Fibroblast of skin of left quadriceps (primary cell): ENCODE results near the gene RBKS.
"Not testable (repeated sequence)": the region's sequence is repeated elsewhere in the genome, so short reads cannot be mapped to it uniquely, and the experiment has no call there.

ENCODE experiments used
- DNase-seq, 2 experiments: peaks; one replicate each; pipeline ENCODE4 v3.0.0-alpha.2; 2013; ENCODE audit warnings: low read depth in 2 of 2

RBKS gene

GRCh38 chr2:27873091-27873490 lies 17.1 kb downstream of the RBKS start:
- no peak for DNase-seq

DNA sequence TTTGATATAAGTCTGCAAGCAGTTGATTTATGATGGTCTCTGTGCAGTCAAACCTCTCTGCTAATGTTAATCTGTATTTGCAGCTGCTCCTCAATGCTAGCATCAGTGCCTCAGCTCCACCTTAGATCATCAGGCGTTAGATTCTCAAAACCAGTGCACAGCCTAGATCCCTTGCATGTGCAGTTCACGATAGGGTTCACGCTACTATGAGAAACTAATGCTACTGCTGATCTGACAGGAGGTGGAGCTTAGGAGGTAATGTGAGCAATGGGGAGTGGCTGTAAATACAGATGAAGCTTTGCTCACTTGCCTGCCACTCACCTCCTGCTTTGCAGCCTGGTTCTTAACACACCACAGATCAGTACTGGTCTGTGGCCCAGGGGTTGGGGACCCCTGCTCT lies 18.4 kb downstream of the RBKS start:
- no peak for DNase-seq

- DNase-seq = no peak
Measured at GRCh38 chr2:27870724-27871123, 19.5 kb downstream of the RBKS start.

- DNase-seq = no peak
Measured at GRCh38 chr2:27869763-27870162, 20.4 kb downstream of the RBKS start.

GRCh38 chr2:27866237-27866636 lies 23.9 kb downstream of the RBKS start:
- DNase-seq = no peak

- DNase-seq = not testable (repeated sequence)
Measured at GRCh38 chr2:27863955-27864354, 26.2 kb downstream of the RBKS start.

- DNase-seq = no peak
Measured at GRCh38 chr2:27863146-27863545, 27.0 kb downstream of the RBKS start.

DNA sequence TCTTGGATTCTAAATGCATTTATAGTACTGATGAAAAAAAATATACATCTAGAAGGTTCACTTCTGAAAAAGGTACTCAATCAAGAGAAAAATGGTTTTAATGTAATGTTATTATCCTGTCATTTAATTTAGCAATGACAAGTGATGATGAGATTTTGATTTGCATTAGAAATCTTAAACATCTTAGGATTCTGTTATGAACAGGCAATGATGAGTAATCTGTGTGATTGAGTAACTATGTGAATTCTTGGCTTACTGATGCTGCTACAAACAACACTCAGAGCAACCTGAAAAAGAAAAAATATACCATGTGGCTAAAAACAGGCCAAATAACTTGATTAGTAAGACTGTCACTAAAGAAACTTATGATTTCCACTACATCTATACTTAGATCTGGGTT lies 30.1 kb downstream of the RBKS start:
- peak; percentile 64 to 66 for DNase-seq

GRCh38 chr2:27857417-27858172 lies 32.6 kb downstream of the RBKS start:
- no peak for DNase-seq

GRCh38 chr2:27856956-27857355 lies 33.2 kb downstream of the RBKS start:
- no peak for DNase-seq

- no peak for DNase-seq
Measured at GRCh38 chr2:27856386-27856785, 33.8 kb downstream of the RBKS start.

DNA sequence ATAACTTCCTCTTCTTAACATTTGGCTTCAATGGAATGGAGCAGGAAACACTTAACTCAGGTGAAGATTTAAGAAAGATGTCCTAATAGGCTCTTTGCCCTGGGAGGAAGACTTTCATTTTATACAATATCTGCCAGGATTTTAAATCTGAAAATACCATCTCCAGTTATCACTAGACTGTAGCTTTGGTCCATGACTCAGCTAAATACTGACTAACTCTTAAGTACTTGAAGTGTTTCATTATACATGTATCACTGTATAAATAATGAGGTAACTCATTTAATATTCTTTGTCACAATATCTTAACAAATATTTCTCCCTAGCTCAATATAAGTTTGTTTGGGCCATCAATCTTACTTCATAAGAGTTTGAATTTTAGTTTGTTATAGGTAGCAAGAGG lies 34.7 kb downstream of the RBKS start:
- peak in 1 of 2 experiments; percentile 27 for DNase-seq

GRCh38 chr2:27854229-27854862 lies 35.8 kb downstream of the RBKS start:
- no peak for DNase-seq

DNA sequence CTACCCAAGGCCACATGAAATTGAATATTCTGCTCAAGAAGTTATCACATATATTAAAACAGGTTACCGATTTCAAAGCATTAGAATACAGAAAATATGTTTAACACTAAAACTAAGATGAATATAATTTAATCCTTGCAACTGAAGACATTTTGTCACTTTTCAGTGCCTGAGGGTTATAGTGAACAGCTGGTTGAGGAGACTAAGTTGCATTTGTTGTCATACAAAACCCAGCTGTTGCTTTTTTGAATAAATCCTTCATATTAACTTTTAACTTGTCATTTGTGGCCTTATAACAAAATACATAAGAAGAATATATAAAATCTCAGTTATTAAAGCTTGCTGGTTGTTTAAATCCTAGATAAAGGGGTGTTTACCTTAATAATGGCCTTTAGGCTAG lies 37.5 kb downstream of the RBKS start:
- no peak for DNase-seq

GRCh38 chr2:27849558-27850205 lies 40.5 kb downstream of the RBKS start:
- DNase-seq = no peak

GRCh38 chr2:27847333-27847732 lies 42.9 kb downstream of the RBKS start:
- no peak for DNase-seq

GRCh38 chr2:27844821-27845255 lies 45.3 kb downstream of the RBKS start:
- no peak for DNase-seq

DNA sequence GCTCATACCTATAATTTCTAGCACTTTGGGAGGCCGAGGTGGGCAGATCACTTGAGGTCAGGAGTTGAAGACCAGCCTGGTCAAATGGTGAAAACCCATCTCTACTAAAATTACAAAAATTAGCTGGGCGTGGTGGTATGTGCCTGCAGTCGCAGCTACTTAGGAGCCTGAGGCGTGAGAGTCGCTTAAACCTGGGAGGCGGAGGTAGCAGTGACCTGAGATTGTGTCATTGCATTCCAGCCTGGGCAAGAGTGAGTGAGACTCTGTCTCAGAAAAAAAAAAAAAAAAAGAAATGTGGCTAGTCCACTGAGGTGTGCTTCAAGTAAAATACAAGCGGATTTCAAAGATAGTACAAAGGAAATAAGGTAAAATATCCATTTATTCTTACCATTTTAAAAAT lies 46.2 kb downstream of the RBKS start:
- no peak for DNase-seq

DNA sequence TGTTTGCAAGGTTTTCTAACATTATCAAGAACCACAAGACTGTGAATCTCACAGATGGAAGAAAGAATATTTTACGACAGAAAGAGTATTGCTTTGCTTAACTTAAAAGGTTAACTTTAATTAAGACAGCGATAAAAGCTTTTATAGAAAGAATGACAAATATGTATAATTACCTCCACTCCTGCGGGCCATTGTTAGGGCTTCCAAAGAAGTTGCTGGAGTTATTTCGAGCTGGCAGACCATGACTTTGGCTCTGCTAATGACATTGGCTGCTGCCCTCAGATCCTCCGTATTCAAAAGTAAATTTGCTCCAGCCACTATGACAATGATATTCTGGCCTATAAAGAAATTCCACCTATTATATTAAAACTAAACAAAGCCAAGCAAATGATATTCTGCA lies 47.3 kb downstream of the RBKS start:
- no peak for DNase-seq

DNA sequence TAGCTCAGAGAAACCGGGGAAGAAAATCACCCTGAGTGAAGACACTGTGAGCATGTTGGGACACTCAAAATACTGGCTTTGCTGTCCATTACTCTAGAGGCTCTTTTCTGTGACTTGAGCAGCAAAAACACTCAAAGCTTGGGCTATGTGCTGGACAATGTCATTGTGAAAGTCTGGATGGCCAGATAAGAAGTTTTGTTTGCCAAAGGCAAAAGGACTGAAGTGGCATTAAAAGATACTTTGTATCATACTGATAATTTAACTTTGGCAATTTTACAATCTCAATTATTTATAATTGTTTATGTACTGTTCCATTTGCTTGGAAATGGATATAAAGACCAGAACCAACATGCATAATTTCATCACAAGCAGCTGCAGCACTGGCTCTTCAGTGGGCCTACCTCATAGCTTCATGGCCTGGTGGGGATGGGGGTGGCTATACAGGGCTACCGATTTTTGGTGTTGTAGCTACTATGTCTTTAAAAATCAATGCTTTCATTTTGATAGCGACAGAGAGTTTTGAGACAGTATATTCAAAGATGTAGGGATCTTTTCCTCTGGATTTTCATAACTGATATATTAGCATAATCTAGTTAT lies 51.1 kb downstream of the RBKS start:
- no peak for DNase-seq

DNA sequence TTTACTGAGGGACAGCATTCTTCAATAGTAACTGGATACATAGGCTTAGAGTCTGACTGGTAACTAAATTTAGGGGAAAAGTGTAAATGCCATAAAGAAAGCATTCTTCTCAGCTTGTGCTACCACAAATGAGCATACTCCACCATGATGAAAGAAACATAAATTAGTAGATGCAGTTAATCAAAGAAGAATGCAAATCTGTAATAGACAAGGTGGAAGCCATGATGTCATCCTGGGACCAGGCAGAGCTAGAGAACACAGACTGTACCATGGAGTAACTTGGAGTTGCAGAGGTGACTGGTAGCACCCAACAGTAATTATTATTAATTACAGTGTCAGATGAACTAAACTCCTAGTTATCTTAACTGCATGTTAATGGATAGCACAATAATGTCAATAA lies 51.7 kb downstream of the RBKS start:
- peak in 1 of 2 experiments; percentile 19 for DNase-seq

GRCh38 chr2:27833931-27834330 lies 56.3 kb downstream of the RBKS start:
- DNase-seq = no peak

DNA sequence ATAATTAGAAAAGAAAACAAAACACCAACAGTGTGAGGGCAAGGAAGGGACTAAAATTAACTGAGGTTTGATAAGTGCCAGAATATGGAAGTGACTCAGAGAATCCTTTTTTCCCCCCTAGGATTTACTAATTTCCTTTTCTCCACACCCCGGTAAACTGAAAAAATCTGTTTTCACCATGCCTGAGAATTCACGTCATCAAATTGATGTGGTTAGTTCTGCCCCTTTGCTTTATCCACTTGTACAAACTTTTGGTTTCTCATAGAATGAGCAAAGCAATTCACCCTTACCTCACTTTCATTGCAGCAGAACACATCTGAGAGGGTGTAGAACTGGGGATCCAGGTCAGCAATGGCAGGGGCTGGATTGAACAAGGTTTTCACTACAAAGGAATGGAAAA lies 57.8 kb downstream of the RBKS start:
- DNase-seq = peak; percentile 73 to 77
